UCSD-AML1 (cell line): ENCODE results near the gene UBE2Q1.
"Not testable (repeated sequence)": the region's sequence is repeated elsewhere in the genome, so short reads cannot be mapped to it uniquely, and the experiment has no call there.

ENCODE experiments used
- DNase-seq: peaks from one replicate; lab custom pipeline; 2025; ENCODE audit not compliant: unreplicated experiment; lab: John Stamatoyannopoulos, UW

UBE2Q1 gene

GRCh38 chr1:154551474-154551873, 7.0 kb downstream of the UBE2Q1 start:
- DNase-seq = no peak

- DNase-seq = no peak
Measured at GRCh38 chr1:154550657-154551056, 7.8 kb downstream of the UBE2Q1 start.

GRCh38 chr1:154550070-154550469, 8.4 kb downstream of the UBE2Q1 start:
- DNase-seq = no peak

DNA sequence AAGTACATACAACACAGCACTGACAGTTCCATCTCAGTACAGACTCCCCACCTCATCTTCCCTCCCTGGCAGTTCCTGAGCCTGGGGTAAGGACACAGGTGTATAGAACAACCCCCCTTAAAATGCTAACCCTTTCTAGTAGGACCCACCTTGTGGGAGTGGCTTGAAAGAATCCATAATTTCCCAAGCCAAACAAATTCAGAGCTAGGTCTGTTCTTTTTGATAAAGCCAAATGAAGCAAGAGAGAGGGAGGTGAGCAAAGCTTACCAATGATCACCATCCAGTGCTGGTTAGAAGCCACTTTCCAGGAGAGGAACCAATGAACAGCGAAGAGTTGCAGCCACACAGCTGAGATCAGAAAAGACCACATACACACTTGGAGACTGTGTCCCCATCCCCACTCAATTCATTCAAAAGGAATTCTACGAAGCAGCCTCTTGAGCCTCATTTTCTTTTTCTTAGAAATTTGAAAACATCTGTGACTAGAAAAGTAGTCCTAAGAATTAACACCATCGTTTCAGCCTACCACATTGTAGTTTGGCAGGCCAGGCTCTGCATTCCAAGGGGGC, 9.2 kb downstream of the UBE2Q1 start:
- DNase-seq = no peak

DNA sequence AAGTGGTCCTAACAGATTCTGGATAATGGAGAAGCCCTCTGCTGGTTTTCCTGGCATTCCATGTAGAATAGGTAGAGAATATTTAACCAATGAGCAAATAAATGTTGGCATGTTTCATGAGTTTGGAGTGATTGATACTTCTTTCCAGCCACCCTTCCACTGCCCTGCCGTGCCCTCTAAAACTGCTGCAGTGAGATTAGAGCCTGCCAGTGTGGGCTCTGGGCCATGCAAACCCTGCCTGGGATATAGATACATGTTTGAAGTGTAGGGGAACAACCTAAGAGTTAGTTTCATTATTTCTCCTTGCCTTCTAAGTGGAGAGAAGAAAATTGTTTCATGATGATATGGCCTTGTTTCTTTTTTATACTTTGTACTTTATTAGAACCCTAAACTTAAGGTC, 10.4 kb downstream of the UBE2Q1 start:
- no peak for DNase-seq

GRCh38 chr1:154547105-154547732, 11.2 kb downstream of the UBE2Q1 start:
- DNase-seq = no peak

GRCh38 chr1:154546264-154547063, 12.0 kb downstream of the UBE2Q1 start:
- peak; percentile 72 for DNase-seq

DNA sequence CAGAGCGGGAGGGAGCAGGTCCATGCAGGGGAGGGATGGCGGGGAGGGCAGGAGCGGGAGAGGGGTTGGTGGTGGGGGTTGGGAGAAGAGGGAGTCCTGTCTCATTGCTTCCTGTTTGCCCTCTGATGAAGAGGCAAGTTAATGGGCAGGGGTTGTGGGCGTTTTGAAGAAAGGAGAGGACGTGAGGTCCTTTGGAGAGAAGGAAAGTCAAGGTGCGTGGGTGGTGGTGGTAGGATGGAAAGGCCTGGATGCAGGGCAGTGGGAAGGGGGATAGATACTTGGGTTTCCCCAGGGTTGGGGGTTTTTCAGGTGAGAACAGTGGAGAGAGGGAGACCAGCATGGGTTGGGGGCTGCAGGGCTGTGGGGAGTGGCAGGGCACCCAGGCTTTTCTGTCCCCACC, 17.2 kb downstream of the UBE2Q1 start:
- no peak for DNase-seq

- DNase-seq = no peak
Measured at GRCh38 chr1:154539486-154540483, 18.7 kb downstream of the UBE2Q1 start.

- DNase-seq = no peak
Measured at GRCh38 chr1:154536570-154536969, 21.9 kb downstream of the UBE2Q1 start.

DNA sequence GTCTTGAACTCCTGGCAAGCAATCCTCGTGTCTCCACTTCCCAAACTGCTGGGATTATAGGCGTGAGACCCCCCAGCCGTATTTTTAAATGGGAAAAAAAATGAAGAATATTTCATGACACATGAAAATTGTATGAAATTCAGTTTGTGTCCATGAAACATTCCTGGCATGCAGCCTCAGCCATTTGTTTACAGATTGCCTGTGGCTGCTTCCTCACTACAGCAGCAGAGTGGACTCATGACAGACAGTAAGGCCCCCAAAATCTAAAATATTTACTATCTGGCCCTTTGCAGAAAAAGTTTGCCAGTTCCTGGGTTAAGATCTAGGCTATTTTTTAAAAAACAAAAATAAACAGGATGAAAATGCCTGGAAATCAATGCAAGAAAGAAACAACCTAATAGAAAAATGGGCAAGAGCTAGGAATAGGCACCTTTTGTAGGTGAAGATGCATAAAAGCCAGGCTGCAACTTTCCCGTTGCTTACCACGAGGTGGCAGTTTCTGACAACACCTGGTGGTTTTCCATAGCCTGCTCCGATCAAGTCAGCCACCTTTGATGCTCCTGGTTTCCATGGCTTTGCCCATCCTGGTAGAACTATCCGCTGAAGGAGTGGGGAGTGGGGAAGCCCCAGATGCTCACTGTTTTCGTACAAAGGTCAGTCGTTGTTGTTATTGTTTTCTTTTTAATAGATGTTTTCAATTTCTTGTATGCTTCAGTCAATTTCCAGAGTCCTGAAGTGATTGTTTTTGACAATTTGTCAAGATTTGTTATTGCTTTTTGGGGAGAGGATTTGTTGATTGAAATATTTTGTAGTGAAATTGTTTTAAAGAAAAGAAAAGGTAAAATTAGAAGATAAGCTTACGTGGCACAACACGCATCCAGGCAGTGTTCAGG, 24.3 kb downstream of the UBE2Q1 start:
- DNase-seq = no peak

DNA sequence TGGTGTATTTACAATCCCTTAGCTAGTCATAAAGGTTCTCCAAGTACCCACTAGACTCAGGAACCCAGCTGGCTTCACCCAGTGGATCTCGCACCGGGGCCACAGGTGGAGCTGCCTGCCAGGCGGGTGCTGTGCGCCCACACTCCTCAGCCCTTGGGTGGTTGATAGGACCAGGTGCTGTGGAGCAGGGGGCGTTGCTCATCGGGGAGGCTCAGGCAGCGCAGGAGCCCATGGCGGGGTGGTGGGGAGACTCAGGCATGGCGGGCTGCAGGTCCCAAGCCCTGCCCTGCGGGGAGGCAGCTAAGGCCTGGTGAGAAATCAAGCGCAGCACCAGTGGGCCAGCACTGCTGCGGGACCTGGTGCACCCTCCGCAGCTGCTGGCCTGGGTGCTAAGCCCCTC, 26.5 kb downstream of the UBE2Q1 start:
- not testable (repeated sequence) for DNase-seq

- no peak for DNase-seq
Measured at GRCh38 chr1:154529308-154529707, 29.2 kb downstream of the UBE2Q1 start.

DNA sequence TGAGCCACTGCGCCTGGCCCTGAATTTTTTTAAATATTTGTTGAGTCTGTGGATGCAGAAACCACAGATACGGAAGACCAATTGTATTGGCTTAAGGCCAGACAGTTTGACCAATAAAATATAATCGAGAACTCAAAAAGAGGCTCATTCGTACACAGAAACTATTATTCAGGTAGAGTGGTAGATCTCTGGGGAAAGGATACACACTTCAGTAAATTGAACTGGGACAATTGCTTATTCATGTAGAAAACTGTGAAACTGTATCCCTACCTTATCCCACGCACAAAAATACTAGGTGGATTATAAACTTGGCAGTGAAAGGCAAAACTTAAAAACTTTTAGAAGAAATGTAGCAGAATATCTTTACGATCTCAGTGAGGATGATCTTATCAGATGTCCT, 31.3 kb downstream of the UBE2Q1 start:
- DNase-seq = no peak

DNA sequence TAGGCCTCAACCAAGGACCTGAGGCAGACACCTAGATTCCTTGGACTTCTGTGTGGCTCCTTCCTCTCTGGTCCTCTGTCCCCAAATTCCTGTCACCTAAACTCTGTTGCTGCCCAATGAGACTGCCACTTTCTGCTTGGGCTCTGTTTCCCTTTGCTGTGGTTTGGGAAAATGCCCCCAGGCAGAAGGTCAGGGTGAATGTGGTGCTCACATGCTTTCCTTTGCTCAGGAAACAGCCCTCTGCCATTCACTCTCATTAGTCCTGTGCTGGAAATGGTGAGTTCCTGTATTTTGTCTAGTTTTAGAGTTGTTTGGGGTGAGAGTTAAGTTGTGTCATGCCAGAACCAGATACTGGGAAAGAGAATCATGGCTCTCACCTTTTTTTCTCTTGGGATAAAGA, 33.6 kb downstream of the UBE2Q1 start:
- no peak for DNase-seq

GRCh38 chr1:154521695-154522094, 36.8 kb downstream of the UBE2Q1 start:
- DNase-seq = no peak

GRCh38 chr1:154520333-154520732, 38.1 kb downstream of the UBE2Q1 start:
- no peak for DNase-seq

DNA sequence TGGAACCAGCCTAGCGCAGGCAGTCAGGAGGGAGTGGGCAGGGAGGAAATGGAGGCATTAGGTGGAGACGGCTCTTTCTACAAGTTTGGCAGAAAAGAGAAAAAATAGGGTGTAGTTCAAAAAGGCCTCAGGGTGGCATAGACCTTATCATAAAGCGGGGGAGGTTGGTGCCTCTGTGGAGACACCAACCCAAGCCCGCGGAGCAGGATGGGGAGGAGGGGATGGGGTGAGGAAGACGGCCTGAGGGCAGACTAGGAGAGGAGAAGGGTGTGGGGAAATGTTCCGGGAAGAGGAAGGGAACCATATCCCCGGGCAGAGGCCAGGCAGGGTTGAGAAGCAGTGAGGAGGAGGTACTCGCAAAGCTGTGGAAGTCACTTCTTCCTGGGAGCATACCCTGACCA, 38.9 kb downstream of the UBE2Q1 start:
- DNase-seq = peak; percentile 38

GRCh38 chr1:154517661-154518060, 40.8 kb downstream of the UBE2Q1 start:
- no peak for DNase-seq

GRCh38 chr1:154514066-154514553, 44.4 kb downstream of the UBE2Q1 start:
- DNase-seq = no peak
